ENCODE measurements around the gene BCORL1.

Gene BCORL1

GRCh38 chrX:129939986-129940385 is 42.4 kb upstream of the BCORL1 start:
- no peak overlapping the region for H3K27ac ChIP-seq (replicated peaks)
- no peaks in the 10 kb centered on the region for H3K27me3 ChIP-seq (ENCODE audit: insufficient read depth, poor library complexity, severe bottlenecking)
- no peak for DNase-seq (ENCODE audit: low read depth in 1 of 2, low spot score in 1 of 2)
- no peak overlapping the region for H3K4me3 ChIP-seq (replicated peaks; ENCODE audit: insufficient read depth, low read length)
- TF ChIP-seq POLR2AphosphoS5 (IDR thresholded peaks at IDR 0.05; ENCODE audit: low read depth), result no peak
- no peak for TF ChIP-seq CTCF (IDR thresholded peaks at IDR 0.05; ENCODE audit: insufficient read depth, low read length)

GRCh38 chrX:129940721-129941120 is 41.7 kb upstream of the BCORL1 start:
- Histone ChIP-seq H3K4me3 (replicated peaks; ENCODE audit: insufficient read depth, low read length) (no peak overlapping the region), H3K27ac (replicated peaks) (no peak overlapping the region), H3K27me3 (ENCODE audit: insufficient read depth, poor library complexity, severe bottlenecking) (no peaks in the 10 kb centered on the region)
- no peak for DNase-seq (ENCODE audit: low read depth in 1 of 2, low spot score in 1 of 2)
- TF ChIP-seq SPI1 (IDR thresholded peaks at IDR 0.05; ENCODE audit: borderline replicate concordance, low read depth) (no peak), CTCF (IDR thresholded peaks at IDR 0.05; ENCODE audit: insufficient read depth, low read length) (no peak), POLR2AphosphoS5 (IDR thresholded peaks at IDR 0.05; ENCODE audit: low read depth) (no peak), GABPA (IDR thresholded peaks at IDR 0.05; ENCODE audit: low read depth) (no peak), REST (IDR thresholded peaks at IDR 0.05; ENCODE audit: insufficient replicate concordance, low read depth) (no peak)

GRCh38 chrX:129945131-129945530 is 37.3 kb upstream of the BCORL1 start:
- Histone ChIP-seq H3K27ac (replicated peaks) (no peak overlapping the region), H3K4me3 (replicated peaks; ENCODE audit: insufficient read depth, low read length) (no peak overlapping the region), H3K27me3 (ENCODE audit: insufficient read depth, poor library complexity, severe bottlenecking) (no peaks in the 10 kb centered on the region)
- DNase-seq (ENCODE audit: low read depth in 1 of 2, low spot score in 1 of 2), result no peak
- TF ChIP-seq SPI1 (IDR thresholded peaks at IDR 0.05; ENCODE audit: borderline replicate concordance, low read depth), result no peak

GRCh38 chrX:129953334-129953648 is 29.1 kb upstream of the BCORL1 start:
- TF ChIP-seq CTCF (IDR thresholded peaks at IDR 0.05; ENCODE audit: insufficient read depth, low read length), result no peak
- TF ChIP-seq REST (IDR thresholded peaks at IDR 0.05; ENCODE audit: insufficient replicate concordance, low read depth), result no peak
- no peaks in the 10 kb centered on the region for H3K27me3 ChIP-seq (ENCODE audit: insufficient read depth, poor library complexity, severe bottlenecking)
- no peak overlapping the region for H3K27ac ChIP-seq (replicated peaks)
- H3K4me3 ChIP-seq (replicated peaks; ENCODE audit: insufficient read depth, low read length), result no peak overlapping the region
- no peak for DNase-seq (ENCODE audit: low read depth in 1 of 2, low spot score in 1 of 2)
